IPS-11a (cell line): ENCODE data around the gene UBE2H.

Source experiments
- H3K4me3 ChIP-seq: one replicate; pipeline ENCODE4 v1.5.1; 2013; ENCODE audit warnings: low read depth, low read length, control low read depth

UBE2H gene

GRCh38 chr7:129950933-129951225, 1.9 kb downstream of the UBE2H start:
- H3K4me3 ChIP-seq = peak overlapping the region; percentile 94

- peak overlapping the region; percentile 94 for H3K4me3 ChIP-seq
Observed at GRCh38 chr7:129950191-129950932, 2.4 kb downstream of the UBE2H start.

GRCh38 chr7:129949292-129950133, 3.2 kb downstream of the UBE2H start:
- peak overlapping the region; percentile 94 for H3K4me3 ChIP-seq

GRCh38 chr7:129948877-129949291, 3.9 kb downstream of the UBE2H start:
- H3K4me3 ChIP-seq = peak overlapping the region; percentile 94

GRCh38 chr7:129948338-129948737, 4.4 kb downstream of the UBE2H start:
- no peak overlapping the region for H3K4me3 ChIP-seq

GRCh38 chr7:129947701-129948100, 5.1 kb downstream of the UBE2H start:
- no peak overlapping the region for H3K4me3 ChIP-seq

- H3K4me3 ChIP-seq = no peak overlapping the region
Observed at GRCh38 chr7:129947049-129947448, 5.7 kb downstream of the UBE2H start.

- no peak overlapping the region for H3K4me3 ChIP-seq
Observed at GRCh38 chr7:129946282-129946681, 6.5 kb downstream of the UBE2H start.

- H3K4me3 ChIP-seq = no peak overlapping the region
Observed at GRCh38 chr7:129943352-129943751, 9.4 kb downstream of the UBE2H start.

GRCh38 chr7:129940329-129940728, 12.4 kb downstream of the UBE2H start:
- H3K4me3 ChIP-seq = no peak overlapping the region

- no peak overlapping the region for H3K4me3 ChIP-seq
Observed at GRCh38 chr7:129939881-129940280, 12.9 kb downstream of the UBE2H start.

GRCh38 chr7:129933627-129934026, 19.1 kb downstream of the UBE2H start:
- no peak overlapping the region for H3K4me3 ChIP-seq

GRCh38 chr7:129926618-129927017, 26.1 kb downstream of the UBE2H start:
- no peak overlapping the region for H3K4me3 ChIP-seq

- no peak overlapping the region for H3K4me3 ChIP-seq
Observed at GRCh38 chr7:129925416-129926002, 27.3 kb downstream of the UBE2H start.

GRCh38 chr7:129924602-129925001, 28.2 kb downstream of the UBE2H start:
- H3K4me3 ChIP-seq = no peak overlapping the region

GRCh38 chr7:129923709-129924108, 29.1 kb downstream of the UBE2H start:
- no peak overlapping the region for H3K4me3 ChIP-seq

GRCh38 chr7:129919492-129919891, 33.3 kb downstream of the UBE2H start:
- H3K4me3 ChIP-seq = no peak overlapping the region

- no peak overlapping the region for H3K4me3 ChIP-seq
Observed at GRCh38 chr7:129918922-129919321, 33.8 kb downstream of the UBE2H start.

GRCh38 chr7:129917934-129918333, 34.8 kb downstream of the UBE2H start:
- H3K4me3 ChIP-seq = no peak overlapping the region

- no peak overlapping the region for H3K4me3 ChIP-seq
Observed at GRCh38 chr7:129914536-129915272, 38.1 kb downstream of the UBE2H start.

- no peak overlapping the region for H3K4me3 ChIP-seq
Observed at GRCh38 chr7:129913428-129913827, 39.3 kb downstream of the UBE2H start.
